Epidermal melanocyte (primary cell): ENCODE measurements around the gene SLC5A3.

Source experiments
- DNase-seq: peaks from one replicate; pipeline ENCODE4 v3.0.0; 2011; ENCODE audit warnings: low spot score; ENCODE audit not compliant: insufficient read length

SLC5A3 gene

GRCh38 chr21:34073032-34073748, at the start of gene SLC5A3, which contains the start of gene MRPS6:
TSS of gene SLC5A3 (plus strand) at chr21:34073578. CDS start at chr21:34095199, 21,621 bp downstream.
TSS of gene MRPS6 (plus strand) at chr21:34073578. CDS start at chr21:34073701, 123 bp downstream.
- DNase-seq, result peak; percentile 37

- no peak for DNase-seq
These were observed 49.5 kb upstream of the SLC5A3 start for GRCh38 chr21:34023691-34024373.

GRCh38 chr21:34024374-34024693, 49.0 kb upstream of the SLC5A3 start:
- DNase-seq, result no peak

GRCh38 chr21:34027721-34028461, 45.5 kb upstream of the SLC5A3 start:
- DNase-seq, result no peak

GRCh38 chr21:34029743-34030528, 43.4 kb upstream of the SLC5A3 start:
- DNase-seq, result peak; percentile 29

GRCh38 chr21:34031835-34032370, 41.5 kb upstream of the SLC5A3 start:
- DNase-seq, result no peak

GRCh38 chr21:34034369-34035014, 38.9 kb upstream of the SLC5A3 start:
- DNase-seq, result no peak

GRCh38 chr21:34035619-34036354, 37.6 kb upstream of the SLC5A3 start:
- no peak for DNase-seq

GRCh38 chr21:34037009-34037795, 36.2 kb upstream of the SLC5A3 start:
- DNase-seq, result no peak

- DNase-seq, result no peak
These were observed 33.5 kb upstream of the SLC5A3 start for GRCh38 chr21:34039678-34040382.

- DNase-seq, result no peak
These were observed 30.6 kb upstream of the SLC5A3 start for GRCh38 chr21:34042735-34043134.

- DNase-seq, result no peak
These were observed 30.0 kb upstream of the SLC5A3 start for GRCh38 chr21:34043333-34043732.

GRCh38 chr21:34046917-34047316, 26.5 kb upstream of the SLC5A3 start:
- no peak for DNase-seq

- DNase-seq, result no peak
These were observed 25.5 kb upstream of the SLC5A3 start for GRCh38 chr21:34047835-34048234.

GRCh38 chr21:34052171-34052570, 21.2 kb upstream of the SLC5A3 start:
- no peak for DNase-seq

GRCh38 chr21:34054259-34054658, 19.1 kb upstream of the SLC5A3 start:
- DNase-seq, result no peak

GRCh38 chr21:34055615-34056014, 17.8 kb upstream of the SLC5A3 start:
- DNase-seq, result no peak

GRCh38 chr21:34061983-34062382, 11.4 kb upstream of the SLC5A3 start:
- no peak for DNase-seq

- DNase-seq, result no peak
These were observed 8.4 kb upstream of the SLC5A3 start for GRCh38 chr21:34065027-34065426.
